ENCODE measurements around the gene FUT9.

DNA sequence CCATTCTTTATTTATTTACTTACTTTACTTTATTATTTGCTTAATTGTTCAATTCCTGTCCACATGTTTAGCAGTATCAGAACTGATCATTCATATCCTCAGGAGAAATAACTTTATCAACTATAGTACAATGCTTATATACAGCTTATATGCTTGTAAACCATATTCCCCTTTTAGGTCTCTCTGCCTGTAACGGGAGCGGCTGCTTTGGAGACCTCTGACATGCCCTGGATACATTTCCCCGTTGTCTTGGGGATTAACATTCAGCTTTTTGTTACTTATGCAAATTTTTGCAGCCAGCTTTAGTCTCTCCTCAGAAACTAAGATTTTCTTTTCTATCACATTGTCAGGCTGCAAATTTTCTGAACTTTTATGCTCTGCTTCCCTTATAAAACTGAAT lies 17.6 kb upstream of the FUT9 start:
- TF ChIP-seq, protein P1, sequence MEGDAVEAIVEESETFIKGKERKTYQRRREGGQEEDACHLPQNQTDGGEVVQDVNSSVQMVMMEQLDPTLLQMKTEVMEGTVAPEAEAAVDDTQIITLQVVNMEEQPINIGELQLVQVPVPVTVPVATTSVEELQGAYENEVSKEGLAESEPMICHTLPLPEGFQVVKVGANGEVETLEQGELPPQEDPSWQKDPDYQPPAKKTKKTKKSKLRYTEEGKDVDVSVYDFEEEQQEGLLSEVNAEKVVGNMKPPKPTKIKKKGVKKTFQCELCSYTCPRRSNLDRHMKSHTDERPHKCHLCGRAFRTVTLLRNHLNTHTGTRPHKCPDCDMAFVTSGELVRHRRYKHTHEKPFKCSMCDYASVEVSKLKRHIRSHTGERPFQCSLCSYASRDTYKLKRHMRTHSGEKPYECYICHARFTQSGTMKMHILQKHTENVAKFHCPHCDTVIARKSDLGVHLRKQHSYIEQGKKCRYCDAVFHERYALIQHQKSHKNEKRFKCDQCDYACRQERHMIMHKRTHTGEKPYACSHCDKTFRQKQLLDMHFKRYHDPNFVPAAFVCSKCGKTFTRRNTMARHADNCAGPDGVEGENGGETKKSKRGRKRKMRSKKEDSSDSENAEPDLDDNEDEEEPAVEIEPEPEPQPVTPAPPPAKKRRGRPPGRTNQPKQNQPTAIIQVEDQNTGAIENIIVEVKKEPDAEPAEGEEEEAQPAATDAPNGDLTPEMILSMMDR (IDR thresholded peaks at IDR 0.05) = no peak
- no peak for TF ChIP-seq POLR2A (IDR thresholded peaks at IDR 0.05)
- TF ChIP-seq POLR2AphosphoS5 (IDR thresholded peaks at IDR 0.05) = no peak

All from prostate gland (tissue), 2 donors.